ENCODE data around the gene IFI35. TPM values are rescaled to one million over a fixed set of nuclear protein-coding genes. Genes with fewer than 3 reads are reported as not detected.

Gene IFI35
- total RNA-seq, 1 donor from 2014 or later: 17.6 TPM

DNA sequence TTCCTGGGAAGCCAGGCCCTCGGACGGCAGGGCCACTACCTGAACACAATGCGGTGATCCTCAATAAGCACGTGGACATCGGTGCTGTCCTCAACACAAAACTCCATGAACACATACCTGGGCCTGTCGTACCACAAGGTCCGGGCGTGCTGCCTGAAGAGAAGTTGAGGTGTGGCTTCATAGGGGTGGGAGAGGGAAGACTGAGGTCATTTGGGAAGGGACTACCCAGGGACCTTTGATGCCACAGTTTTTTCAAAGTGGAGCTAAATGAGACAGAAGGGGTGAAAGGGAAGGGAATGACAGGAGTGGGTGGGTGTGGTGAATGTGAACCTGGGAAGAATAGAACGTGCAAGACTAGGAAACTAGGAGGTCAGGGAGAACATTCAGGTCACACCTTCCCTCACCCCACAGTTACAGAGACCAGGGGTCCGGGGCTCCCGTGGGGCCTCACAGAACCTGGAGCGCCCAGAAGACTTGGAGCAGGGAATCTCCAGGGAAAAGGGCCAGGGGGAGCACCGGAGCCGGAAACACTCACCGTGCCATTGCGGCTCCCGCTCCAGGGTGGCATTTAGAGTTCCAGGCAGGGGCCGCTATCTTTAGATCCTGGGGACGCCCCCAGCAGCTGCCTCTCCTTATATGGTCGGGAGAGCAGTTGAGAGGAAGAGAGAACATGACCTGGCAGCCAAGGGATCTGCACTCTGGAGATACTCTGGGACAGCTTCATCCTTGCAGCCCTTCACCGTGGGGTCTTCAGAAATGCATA, 26.9 kb upstream of the IFI35 start, which contains the start of gene PTGES3L:
Gene PTGES3L (minus strand): TSS at position 570 of the 763 bp plus-strand sequence. CDS start 27 bp downstream, at position 543.
- no peak for DNase-seq (ENCODE audit: low read depth)

DNA sequence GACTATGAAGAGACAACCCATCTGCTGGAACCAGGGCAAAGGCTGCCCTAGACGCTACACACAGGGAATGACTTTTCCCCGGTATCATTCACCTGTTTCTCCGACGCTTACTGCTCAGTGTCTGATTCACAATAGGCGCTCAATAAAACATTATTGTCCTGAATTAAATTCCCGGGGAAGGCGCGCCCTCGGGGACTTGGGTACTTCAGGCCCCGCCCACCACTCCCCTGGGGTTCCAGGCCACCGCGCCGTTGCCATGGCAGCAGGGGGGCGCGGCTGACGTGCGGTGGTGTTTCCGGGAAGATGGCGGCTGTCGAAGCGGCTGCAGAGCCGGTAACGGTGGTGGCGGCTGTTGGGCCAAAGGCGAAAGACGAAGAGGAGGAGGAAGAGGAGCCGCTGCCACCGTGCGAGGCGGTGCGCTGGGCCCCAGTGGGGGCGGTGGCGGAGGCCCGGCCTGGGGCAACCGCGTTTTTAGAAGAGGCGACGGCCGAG, 26.3 kb upstream of the IFI35 start, which contains the start of gene RUNDC1:
Gene RUNDC1 (plus strand): TSS at position 292 of the 492 bp plus-strand sequence. CDS start 12 bp downstream, at position 304.
- no peak for DNase-seq (ENCODE audit: low read depth)
- TF ChIP-seq, protein P1, sequence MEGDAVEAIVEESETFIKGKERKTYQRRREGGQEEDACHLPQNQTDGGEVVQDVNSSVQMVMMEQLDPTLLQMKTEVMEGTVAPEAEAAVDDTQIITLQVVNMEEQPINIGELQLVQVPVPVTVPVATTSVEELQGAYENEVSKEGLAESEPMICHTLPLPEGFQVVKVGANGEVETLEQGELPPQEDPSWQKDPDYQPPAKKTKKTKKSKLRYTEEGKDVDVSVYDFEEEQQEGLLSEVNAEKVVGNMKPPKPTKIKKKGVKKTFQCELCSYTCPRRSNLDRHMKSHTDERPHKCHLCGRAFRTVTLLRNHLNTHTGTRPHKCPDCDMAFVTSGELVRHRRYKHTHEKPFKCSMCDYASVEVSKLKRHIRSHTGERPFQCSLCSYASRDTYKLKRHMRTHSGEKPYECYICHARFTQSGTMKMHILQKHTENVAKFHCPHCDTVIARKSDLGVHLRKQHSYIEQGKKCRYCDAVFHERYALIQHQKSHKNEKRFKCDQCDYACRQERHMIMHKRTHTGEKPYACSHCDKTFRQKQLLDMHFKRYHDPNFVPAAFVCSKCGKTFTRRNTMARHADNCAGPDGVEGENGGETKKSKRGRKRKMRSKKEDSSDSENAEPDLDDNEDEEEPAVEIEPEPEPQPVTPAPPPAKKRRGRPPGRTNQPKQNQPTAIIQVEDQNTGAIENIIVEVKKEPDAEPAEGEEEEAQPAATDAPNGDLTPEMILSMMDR (conservative IDR thresholded peaks at IDR 0.05; ENCODE audit: low read depth, low read length): no peak
- peak within 1 kb of the TSS; percentile 93 for H3K4me3 ChIP-seq (ENCODE audit: low read depth, low read length)

More for the DNA sequence above, 26.9 kb upstream of the IFI35 start, which contains the start of gene PTGES3L:
- peak within 1 kb of the TSS; percentile 93 for H3K4me3 ChIP-seq (ENCODE audit: low read depth, low read length)
- TF ChIP-seq, protein P1 (conservative IDR thresholded peaks at IDR 0.05; ENCODE audit: low read depth, low read length): peak; percentile 4

DNA sequence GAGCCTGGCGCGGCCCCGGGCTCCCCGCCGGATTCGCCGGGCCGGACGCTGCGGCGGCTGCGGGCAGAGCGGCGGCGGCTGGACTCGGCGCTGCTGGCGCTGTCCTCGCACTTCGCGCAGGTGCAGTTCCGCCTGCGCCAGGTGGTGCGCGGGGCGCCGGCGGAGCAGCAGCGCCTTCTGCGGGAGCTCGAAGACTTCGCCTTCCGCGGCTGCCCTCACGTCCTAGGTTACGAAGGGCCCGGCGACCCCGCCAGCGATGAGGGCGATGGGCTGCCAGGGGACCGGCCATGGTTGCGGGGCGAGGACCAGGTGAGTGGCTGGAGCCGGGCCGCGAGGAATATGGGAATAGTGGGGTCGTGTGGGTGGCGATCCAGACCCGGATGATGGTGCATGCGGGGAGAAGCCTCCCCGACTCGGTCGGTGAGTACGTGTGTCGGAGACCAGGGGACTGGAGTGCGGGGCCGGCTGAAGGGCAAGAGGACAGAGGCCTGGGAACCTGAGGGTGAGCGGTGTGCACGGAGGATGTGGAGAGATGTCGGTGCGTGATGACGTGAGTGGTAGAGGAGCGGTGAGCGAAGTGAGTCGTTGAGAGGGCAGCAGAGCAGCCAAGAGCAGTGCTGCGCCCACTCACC, 25.7 kb upstream of the IFI35 start:
- no peak for DNase-seq (ENCODE audit: low read depth)
- peak overlapping the region; percentile 93 for H3K4me3 ChIP-seq (ENCODE audit: low read depth, low read length)
- TF ChIP-seq, protein P1 (conservative IDR thresholded peaks at IDR 0.05; ENCODE audit: low read depth, low read length): no peak

DNA sequence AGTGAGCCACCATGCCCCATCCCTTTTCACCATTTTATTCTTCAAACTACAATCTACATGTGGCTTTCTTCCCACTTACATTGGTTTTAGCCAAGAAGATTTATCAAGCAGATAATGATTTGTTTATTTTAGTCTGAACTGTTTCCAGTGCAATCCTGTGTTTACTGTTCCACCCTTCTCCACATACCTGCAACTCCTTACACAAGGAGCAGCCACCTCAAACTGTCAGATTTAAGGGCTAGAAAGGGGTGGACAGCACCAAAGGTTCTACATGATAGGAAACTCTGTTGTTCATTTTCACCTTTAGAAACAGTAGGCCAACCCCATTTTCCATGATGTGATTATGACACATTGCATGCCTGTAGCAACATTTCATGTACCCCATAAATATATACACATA, 24.3 kb upstream of the IFI35 start:
- no peak overlapping the region for H3K4me3 ChIP-seq (ENCODE audit: low read depth, low read length)
- no peak for DNase-seq (ENCODE audit: low read depth)
- TF ChIP-seq, protein P1 (conservative IDR thresholded peaks at IDR 0.05; ENCODE audit: low read depth, low read length): no peak

DNA sequence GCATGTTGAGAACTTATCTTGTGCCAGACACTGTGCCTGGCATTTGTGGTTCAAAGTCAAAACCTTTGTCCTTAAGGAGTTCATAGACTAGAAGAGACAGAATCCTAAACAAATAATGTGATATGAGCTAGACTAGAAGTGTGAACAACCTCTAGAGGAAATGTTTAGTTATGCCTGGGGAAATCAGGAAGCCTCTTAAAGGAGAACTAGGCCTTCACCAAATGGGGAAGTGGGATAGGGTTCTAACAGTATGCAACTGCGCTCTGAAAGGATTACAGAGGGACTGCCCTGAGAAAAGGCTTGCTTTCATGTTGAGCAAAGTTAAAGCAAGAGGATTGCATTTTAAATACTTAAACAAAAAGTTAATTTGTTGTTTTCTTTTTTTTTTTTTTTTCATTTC, 21.4 kb upstream of the IFI35 start:
- TF ChIP-seq, protein P1 (conservative IDR thresholded peaks at IDR 0.05; ENCODE audit: low read depth, low read length): no peak
- no peak for DNase-seq (ENCODE audit: low read depth)
- no peak overlapping the region for H3K4me3 ChIP-seq (ENCODE audit: low read depth, low read length)

DNA sequence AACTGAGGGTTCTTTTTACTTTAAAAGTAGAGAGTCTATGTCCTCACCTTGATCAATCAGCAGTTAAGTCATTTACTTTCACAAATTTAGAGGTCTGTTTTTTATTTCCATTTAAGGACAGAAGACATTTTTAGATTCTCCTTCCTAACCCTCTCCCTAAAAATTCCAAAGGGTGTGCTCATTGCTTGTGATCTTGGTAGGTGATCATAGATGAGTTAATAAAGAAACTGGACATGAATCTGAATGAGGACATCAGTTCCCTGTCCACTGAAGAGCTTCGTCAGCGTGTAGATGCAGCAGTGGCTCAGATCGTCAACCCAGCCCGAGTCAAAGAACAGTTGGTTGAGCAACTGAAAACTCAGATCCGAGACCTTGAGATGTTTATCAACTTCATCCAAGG, 17.4 kb upstream of the IFI35 start:
- H3K4me3 ChIP-seq (ENCODE audit: low read depth, low read length): no peak overlapping the region
- TF ChIP-seq, protein P1 (conservative IDR thresholded peaks at IDR 0.05; ENCODE audit: low read depth, low read length): no peak
- no peak for DNase-seq (ENCODE audit: low read depth)

Measured in epithelial cell of proximal tubule (primary cell).